Measurements from ENCODE around the gene GPR156. TPM values are rescaled to one million over a fixed set of nuclear protein-coding genes. Genes with fewer than 3 reads are reported as not detected.

Gene GPR156
- total and polyA plus RNA-seq, 10 of the 15 experiments (the other 5 are each of a cell fraction or from before 2014, with no cell fraction given), result 0.08 to 0.15 (median 0.11) TPM; not detected in 6

- no peak for TF ChIP-seq E4F1 (IDR thresholded peaks at IDR 0.05; ENCODE audit: borderline replicate concordance, partially characterized antibody)
- TF ChIP-seq ZSCAN29 (IDR thresholded peaks at IDR 0.05), result no peak
- TF ChIP-seq SMAD1 (IDR thresholded peaks at IDR 0.05; ENCODE audit: low read depth, partially characterized antibody), result no peak
- TF ChIP-seq MTA2 (IDR thresholded peaks at IDR 0.05; ENCODE audit: low read depth), result no peak
- TF ChIP-seq KDM1A (IDR thresholded peaks at IDR 0.05; ENCODE audit: borderline replicate concordance), result no peak
- TF ChIP-seq RCOR1 (conservative IDR thresholded peaks at IDR 0.05; ENCODE audit: low read depth, low read length), result no peak
- no peak for TF ChIP-seq NR2F1 (conservative IDR thresholded peaks at IDR 0.05)
- TF ChIP-seq ELK1 (IDR thresholded peaks at IDR 0.05; ENCODE audit: low read depth, low read length), result no peak
These were observed 5.0 kb downstream of the GPR156 start (continued) for GRCh38 chr3:120280026-120280425.

- Histone ChIP-seq H3K4me2 (ENCODE audit: control insufficient read depth, insufficient read depth) (no peak overlapping the region), H3K27ac (ENCODE audit: control insufficient read depth, insufficient read depth) (no peak overlapping the region), H3K9ac (ENCODE audit: control insufficient read depth, insufficient read depth, low read length) (no peak overlapping the region), H4K20me1 (ENCODE audit: control insufficient read depth, insufficient read depth) (no peaks in the 10 kb centered on the region), H3K79me2 (ENCODE audit: control insufficient read depth, insufficient read depth, low read length) (no peaks in the 10 kb centered on the region), H3K36me3 (ENCODE audit: control insufficient read depth in 2 of 2, insufficient read depth in 2 of 2, low read length in 1 of 2) (no peaks in the 10 kb centered on the region), H2AFZ (ENCODE audit: control insufficient read depth, low read depth, low read length) (no peak overlapping the region), H3K27me3 (replicated peaks in 1 of 2; ENCODE audit: control insufficient read depth in 2 of 2, insufficient read depth in 2 of 2, low read length in 1 of 2) (no peaks in the 10 kb centered on the region; a peak in 1 of 4 replicates), H3K4me1 (ENCODE audit: control insufficient read depth, insufficient read depth, low read length) (no peaks in the 10 kb centered on the region), H3K9me3 (replicated peaks; ENCODE audit: control insufficient read depth, insufficient read depth, low read length) (no peaks in the 10 kb centered on the region), H3K4me3 (no peak overlapping the region)
- SMC1A ChIA-PET (ENCODE audit: uncharacterized antibody, unreplicated experiment), result no interaction called here
- intact Hi-C loops (cut with micrococcal nuclease; ENCODE audit: unreplicated experiment) (no loop called here), in situ Hi-C loops (cut with MboI) (no loop called here)
- POLR2A ChIA-PET, result interaction anchor here (0.6 kb wide), 1 partner anchor 213 kb away, joined by 3 read pairs; no protein-coding TSS in a partner anchor
- no TSS peak for BruUV-seq (replicated peaks)
- 0% methylated on average over 2 of the region's 2 CpGs for WGBS (ENCODE audit: insufficient coverage, insufficient replicate concordance, low lambda C conversion rate, missing lambda C conversion rate)
- DNase-seq (ENCODE audit: low read depth, low spot score) (no peak), FAIRE-seq (no peak), ATAC-seq (no peak)
- RAD21 ChIA-PET (ENCODE audit: unreplicated experiment), result no interaction called here
- CTCF ChIA-PET, result no interaction called here
- TF ChIP-seq IKZF1 (conservative IDR thresholded peaks at IDR 0.05), result no peak
- TF ChIP-seq NRF1 (conservative IDR thresholded peaks at IDR 0.05; ENCODE audit: low read depth, low read length), result no peak
- no peak for TF ChIP-seq BRCA1 (IDR thresholded peaks at IDR 0.05; ENCODE audit: low read depth, low read length)
- no peak for TF ChIP-seq HDAC6 (IDR thresholded peaks at IDR 0.05; ENCODE audit: unreplicated experiment)
- no peak for TF ChIP-seq BCL3 (IDR thresholded peaks at IDR 0.05; ENCODE audit: borderline replicate concordance, insufficient read depth, low read depth, low read length, poor library complexity, severe bottlenecking)
- TF ChIP-seq NBN (IDR thresholded peaks at IDR 0.05), result no peak
- no peak for TF ChIP-seq ZNF384 (IDR thresholded peaks at IDR 0.05; ENCODE audit: borderline replicate concordance, low read depth, low read length)
- no peak for TF ChIP-seq PBX3 (IDR thresholded peaks at IDR 0.05; ENCODE audit: insufficient replicate concordance, low read depth, low read length)
These were observed 8.3 kb downstream of the GPR156 start for GRCh38 chr3:120276767-120277166.

Data from GM12878 (cell line).